Liver (tissue), 9 donors: ENCODE results near the gene NRDC. TPM values are rescaled to one million over a fixed set of nuclear protein-coding genes. Genes with fewer than 3 reads are reported as not detected.

Source experiments
- DNase-seq: peaks from one replicate; pipeline ENCODE4 v3.0.0-alpha.2; 2017; ENCODE audit warnings: low spot score
- H3K27ac ChIP-seq, 2 donors: one replicate each; pipeline ENCODE4 v1.7.0; 2013; ENCODE audit warnings: inconsistent platforms in 2 of 2, low read length in 2 of 2, control low read depth in 1 of 2, low read depth in 1 of 2, mild to moderate bottlenecking in 1 of 2
- H3K27me3 ChIP-seq, 4 donors: one replicate each; pipeline versions ENCODE4 v1.6.1 to v1.7.0; 2013; ENCODE audit warnings: low read length in 3 of 4, inconsistent platforms in 1 of 4, mild to moderate bottlenecking in 1 of 4, moderate library complexity in 1 of 4; ENCODE audit not compliant: control insufficient read depth in 4 of 4, insufficient read depth in 4 of 4
- H3K36me3 ChIP-seq, 4 donors: one replicate each; pipeline versions ENCODE4 v1.6.1 to v1.7.0; 2013; ENCODE audit warnings: low read length in 3 of 4, mild to moderate bottlenecking in 3 of 4, low read depth in 1 of 4, moderate library complexity in 1 of 4; ENCODE audit not compliant: control insufficient read depth in 4 of 4, insufficient read depth in 3 of 4
- H3K4me1 ChIP-seq, 4 donors: one replicate each; pipeline versions ENCODE4 v1.6.1 to v1.7.0; 2013; ENCODE audit warnings: low read length in 3 of 4, mild to moderate bottlenecking in 3 of 4, moderate library complexity in 1 of 4; ENCODE audit not compliant: control insufficient read depth in 4 of 4, insufficient read depth in 4 of 4
- H3K4me3 ChIP-seq, 3 donors: one replicate each; pipeline versions ENCODE4 v1.6.1 to v1.7.0; 2013; ENCODE audit warnings: low read length in 3 of 3, control low read depth in 1 of 3, low read depth in 1 of 3, mild to moderate bottlenecking in 1 of 3
- H3K9ac ChIP-seq, 2 donors: one replicate each; pipeline ENCODE4 v1.7.0; 2013; ENCODE audit warnings: low read length in 2 of 2, mild to moderate bottlenecking in 2 of 2, moderate library complexity in 2 of 2, control low read depth in 1 of 2, low read depth in 1 of 2
- H3K9me3 ChIP-seq, 4 donors: one replicate each; pipeline versions ENCODE4 v1.6.1 to v1.7.0; 2013; ENCODE audit warnings: low read length in 3 of 4; ENCODE audit not compliant: control insufficient read depth in 4 of 4
- EGR1 ChIP-seq, 2 donors: IDR thresholded peaks; 2 replicates each; pipeline ENCODE4 v1.6.1; 2016 to 2018; ENCODE audit warnings: antibody characterized with exemption in 2 of 2, low read depth in 2 of 2
- FOXA1 ChIP-seq: IDR thresholded peaks from 2 replicates; pipeline ENCODE4 v1.6.1; 2016; ENCODE audit warnings: antibody characterized with exemption
- FOXA2 ChIP-seq: IDR thresholded peaks from 2 replicates; pipeline ENCODE4 v1.6.1; 2016; ENCODE audit warnings: antibody characterized with exemption
- GABPA ChIP-seq, 2 donors: IDR thresholded peaks in 1 of 2; conservative IDR thresholded peaks in 1 of 2; 2 replicates each; pipeline ENCODE4 v1.6.1; 2016; ENCODE audit warnings: antibody characterized with exemption in 2 of 2, mild to moderate bottlenecking in 1 of 2, moderate library complexity in 1 of 2
- HNF4A ChIP-seq, 2 donors: conservative IDR thresholded peaks; 2 replicates each; pipeline ENCODE4 v1.6.1; 2016; ENCODE audit warnings: antibody characterized with exemption in 2 of 2, mild to moderate bottlenecking in 2 of 2
- HNF4G ChIP-seq: IDR thresholded peaks from 2 replicates; pipeline ENCODE4 v1.6.1; 2016; ENCODE audit warnings: antibody characterized with exemption
- JUND ChIP-seq, 2 donors: IDR thresholded peaks; 2 replicates each; pipeline ENCODE4 v1.6.1; 2016; ENCODE audit warnings: antibody characterized with exemption in 2 of 2
- NR2F2 ChIP-seq: IDR thresholded peaks from 2 replicates; pipeline ENCODE4 v1.6.1; 2016; ENCODE audit warnings: antibody characterized with exemption
- RAD21 ChIP-seq, 2 donors: IDR thresholded peaks; 2 replicates each; pipeline ENCODE4 v1.6.1; 2016; ENCODE audit warnings: antibody characterized with exemption in 2 of 2, mild to moderate bottlenecking in 2 of 2
- RXRA ChIP-seq, 2 donors: IDR thresholded peaks; 2 replicates each; pipeline ENCODE4 v1.6.1; 2017 to 2018; ENCODE audit warnings: antibody characterized with exemption in 2 of 2, mild to moderate bottlenecking in 1 of 2
- SP1 ChIP-seq: IDR thresholded peaks from 2 replicates; pipeline ENCODE4 v1.6.1; 2018; ENCODE audit warnings: antibody characterized with exemption, mild to moderate bottlenecking
- TAF1 ChIP-seq: conservative IDR thresholded peaks from 2 replicates; pipeline ENCODE4 v1.6.1; 2016; ENCODE audit warnings: antibody characterized with exemption, mild to moderate bottlenecking
- YY1 ChIP-seq: IDR thresholded peaks from 2 replicates; pipeline ENCODE4 v1.6.1; 2016; ENCODE audit warnings: antibody characterized with exemption, mild to moderate bottlenecking
- WGBS: extraction: QIAGEN DNeasy Blood & Tissue Kit; methylation state at CpG from one replicate; pipeline ENCODE4 v1.1.7; 2013; 5-methylcytosine and 5-hydroxymethylcytosine counted together
- polyA plus RNA-seq, 2 donors: library from polyadenylated mRNA; stranded (reverse) in 1 of 2; unstranded in 1 of 2; fragments of 200-250 nt in 1 of 2; fragments of >200 nt in 1 of 2; fragmentation: Nextera tagmentation in 1 of 2; extraction: Ambion mirVana in 1 of 2; gene quantifications; one replicate each; pipeline versions ENCODE4 v1.2.1 to v1.2.3, GENCODE V29; 2013 to 2015
- total RNA-seq, 2 donors: library from RNA; depleted of rRNA; stranded (reverse); fragments of >200 nt; gene quantifications; one replicate each; pipeline ENCODE4 v1.2.3, GENCODE V29; 2014
- TF ChIP-seq, protein P1 (sequence below): fragments of 150-350 bp; IDR thresholded peaks from 2 replicates; pipeline ENCODE4 v1.5.1; 2017; ENCODE audit warnings: improper control_type of control experiment, low read depth, low read length; ENCODE audit not compliant: missing input control
- TF ChIP-seq, protein P2 (sequence below): IDR thresholded peaks from 2 replicates; pipeline ENCODE4 v1.6.1; 2016; ENCODE audit warnings: antibody characterized with exemption
- TF ChIP-seq, protein P3 (sequence below): IDR thresholded peaks from 2 replicates; pipeline ENCODE4 v1.6.1; 2016; ENCODE audit warnings: antibody characterized with exemption
- TF ChIP-seq, protein P4 (sequence below): IDR thresholded peaks from 2 replicates; pipeline ENCODE4 v1.6.1; 2016; ENCODE audit warnings: antibody characterized with exemption
- TF ChIP-seq, protein P5 (sequence below): IDR thresholded peaks from 2 replicates; pipeline ENCODE4 v1.6.1; 2016; ENCODE audit warnings: antibody characterized with exemption, mild to moderate bottlenecking
- donor health status: healthy.
- donor health status: healthy.
- donor health status: healthy.
- donor health status: healthy.
- donor health status: healthy.

NRDC gene
- total and polyA plus RNA-seq, 4 donors, result 42.8 to 88.7 (median 72.1) TPM

DNA sequence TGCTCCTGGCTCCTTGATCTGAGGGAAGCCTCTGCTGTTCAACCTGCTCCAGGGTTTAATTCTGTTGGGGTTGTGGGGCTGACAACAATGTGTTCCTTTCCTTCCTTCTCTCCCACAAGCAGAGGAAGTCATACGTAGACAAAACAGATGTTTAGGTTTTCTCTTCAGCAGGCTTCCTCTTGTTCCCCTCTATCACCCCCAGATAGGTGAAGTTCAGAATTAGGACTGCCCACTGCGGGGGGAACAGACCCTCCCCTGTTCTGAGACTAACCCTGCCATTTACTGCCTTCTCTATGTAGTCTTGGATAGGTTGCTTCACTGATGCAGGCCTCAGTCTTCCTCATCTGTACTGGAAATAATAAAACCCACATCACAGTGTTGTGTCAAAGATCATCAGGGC lies 30.0 kb upstream of the NRDC start (continued):
- TF ChIP-seq, protein P1, sequence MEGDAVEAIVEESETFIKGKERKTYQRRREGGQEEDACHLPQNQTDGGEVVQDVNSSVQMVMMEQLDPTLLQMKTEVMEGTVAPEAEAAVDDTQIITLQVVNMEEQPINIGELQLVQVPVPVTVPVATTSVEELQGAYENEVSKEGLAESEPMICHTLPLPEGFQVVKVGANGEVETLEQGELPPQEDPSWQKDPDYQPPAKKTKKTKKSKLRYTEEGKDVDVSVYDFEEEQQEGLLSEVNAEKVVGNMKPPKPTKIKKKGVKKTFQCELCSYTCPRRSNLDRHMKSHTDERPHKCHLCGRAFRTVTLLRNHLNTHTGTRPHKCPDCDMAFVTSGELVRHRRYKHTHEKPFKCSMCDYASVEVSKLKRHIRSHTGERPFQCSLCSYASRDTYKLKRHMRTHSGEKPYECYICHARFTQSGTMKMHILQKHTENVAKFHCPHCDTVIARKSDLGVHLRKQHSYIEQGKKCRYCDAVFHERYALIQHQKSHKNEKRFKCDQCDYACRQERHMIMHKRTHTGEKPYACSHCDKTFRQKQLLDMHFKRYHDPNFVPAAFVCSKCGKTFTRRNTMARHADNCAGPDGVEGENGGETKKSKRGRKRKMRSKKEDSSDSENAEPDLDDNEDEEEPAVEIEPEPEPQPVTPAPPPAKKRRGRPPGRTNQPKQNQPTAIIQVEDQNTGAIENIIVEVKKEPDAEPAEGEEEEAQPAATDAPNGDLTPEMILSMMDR, result no peak
- no peak for TF ChIP-seq RXRA (IDR thresholded peaks at IDR 0.05)

DNA sequence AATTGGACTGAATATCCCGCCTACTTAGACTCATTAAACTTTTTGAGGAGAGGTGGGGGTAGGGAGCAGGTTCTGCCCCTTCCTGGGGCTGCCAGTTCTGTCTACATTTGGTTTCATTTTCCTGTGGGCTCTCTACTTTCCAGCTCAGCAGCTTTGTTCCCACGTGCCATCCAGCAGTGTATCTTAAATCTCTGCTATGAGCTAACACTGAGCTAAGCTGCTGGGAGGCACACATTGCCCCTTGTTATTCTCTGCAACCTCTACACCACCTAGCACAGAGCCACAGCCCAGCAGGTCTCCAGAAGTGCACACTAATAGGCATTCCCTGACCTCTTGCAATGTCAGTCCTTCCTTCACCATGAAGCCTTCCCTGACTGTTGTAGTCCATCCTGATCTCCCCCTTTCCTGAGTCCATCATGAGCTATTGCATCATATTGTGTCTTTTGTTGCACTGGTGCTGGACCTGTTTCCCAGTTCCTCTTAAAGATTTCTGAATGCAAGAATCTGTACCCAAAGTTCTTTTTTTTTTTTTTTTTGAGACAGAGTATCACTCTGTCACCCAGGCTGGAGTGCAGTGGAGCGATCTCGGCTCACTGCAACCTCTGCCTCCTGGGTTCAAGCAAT lies 28.7 kb upstream of the NRDC start:
- WGBS, result 79% methylated on average over 4 of the region's 4 CpGs
- H3K9ac ChIP-seq, result no peak overlapping the region
- no peak overlapping the region for H3K4me3 ChIP-seq
- no peaks in the 10 kb centered on the region for H3K4me1 ChIP-seq
- DNase-seq, result no peak
- H3K36me3 ChIP-seq, result no peaks in the 10 kb centered on the region
- no peak overlapping the region for H3K27ac ChIP-seq
- H3K27me3 ChIP-seq, result peaks cover 0 to 12% (median 0%) of the 10 kb centered on the region in 4 donors
- H3K9me3 ChIP-seq, result no peaks in the 10 kb centered on the region
- TF ChIP-seq JUND (IDR thresholded peaks at IDR 0.05) (no peak), RAD21 (IDR thresholded peaks at IDR 0.05) (no peak), HNF4A (conservative IDR thresholded peaks at IDR 0.05) (no peak), SP1 (no peak)

DNA sequence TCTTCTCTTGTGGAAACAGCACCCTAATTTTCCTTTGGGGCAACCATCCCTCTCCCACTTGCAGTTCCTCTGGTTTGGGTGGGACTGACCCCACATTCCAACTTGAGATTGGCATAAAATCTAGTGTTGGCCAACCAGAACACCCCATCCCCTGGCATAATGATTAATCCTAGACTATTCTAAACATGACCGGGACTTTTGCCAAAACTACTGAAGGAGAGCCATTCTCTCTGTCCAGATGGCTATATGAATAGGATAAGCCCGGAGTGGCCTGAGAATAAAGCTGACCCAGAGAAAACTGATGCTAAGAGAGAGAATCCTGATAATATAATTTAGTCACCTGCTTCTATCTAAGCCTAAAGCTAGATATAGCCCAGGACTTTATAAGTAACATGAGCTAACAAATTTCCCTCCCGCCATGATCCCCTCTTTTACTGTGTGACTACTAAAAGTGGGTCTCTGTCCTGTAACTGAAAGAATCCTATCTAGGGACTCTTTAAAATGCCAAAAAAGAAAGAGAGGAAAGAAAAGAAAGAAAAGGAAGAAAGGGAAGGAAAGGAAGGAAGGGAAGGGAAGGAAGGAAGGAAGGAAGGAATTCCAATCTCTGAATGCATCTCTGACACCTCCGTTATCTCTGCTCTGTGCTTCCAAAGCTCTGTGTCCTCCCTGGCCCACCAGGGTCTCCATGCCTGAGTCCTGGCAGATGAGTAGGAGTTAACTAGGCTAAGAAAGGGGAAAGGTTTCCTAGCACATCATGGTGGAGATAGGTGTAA lies 28.0 kb upstream of the NRDC start:
- no peak for TF ChIP-seq FOXA1
- TF ChIP-seq FOXA2, result no peak
- no peak for TF ChIP-seq TAF1
- TF ChIP-seq, protein P2, sequence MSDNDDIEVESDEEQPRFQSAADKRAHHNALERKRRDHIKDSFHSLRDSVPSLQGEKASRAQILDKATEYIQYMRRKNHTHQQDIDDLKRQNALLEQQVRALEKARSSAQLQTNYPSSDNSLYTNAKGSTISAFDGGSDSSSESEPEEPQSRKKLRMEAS, result no peak
- no peak for TF ChIP-seq HNF4G
- no peak for TF ChIP-seq NR2F2
- no peak for TF ChIP-seq EGR1 (IDR thresholded peaks at IDR 0.05; ENCODE audit: low read depth in 2 of 2)
- TF ChIP-seq YY1, result no peak
- TF ChIP-seq, protein P3, sequence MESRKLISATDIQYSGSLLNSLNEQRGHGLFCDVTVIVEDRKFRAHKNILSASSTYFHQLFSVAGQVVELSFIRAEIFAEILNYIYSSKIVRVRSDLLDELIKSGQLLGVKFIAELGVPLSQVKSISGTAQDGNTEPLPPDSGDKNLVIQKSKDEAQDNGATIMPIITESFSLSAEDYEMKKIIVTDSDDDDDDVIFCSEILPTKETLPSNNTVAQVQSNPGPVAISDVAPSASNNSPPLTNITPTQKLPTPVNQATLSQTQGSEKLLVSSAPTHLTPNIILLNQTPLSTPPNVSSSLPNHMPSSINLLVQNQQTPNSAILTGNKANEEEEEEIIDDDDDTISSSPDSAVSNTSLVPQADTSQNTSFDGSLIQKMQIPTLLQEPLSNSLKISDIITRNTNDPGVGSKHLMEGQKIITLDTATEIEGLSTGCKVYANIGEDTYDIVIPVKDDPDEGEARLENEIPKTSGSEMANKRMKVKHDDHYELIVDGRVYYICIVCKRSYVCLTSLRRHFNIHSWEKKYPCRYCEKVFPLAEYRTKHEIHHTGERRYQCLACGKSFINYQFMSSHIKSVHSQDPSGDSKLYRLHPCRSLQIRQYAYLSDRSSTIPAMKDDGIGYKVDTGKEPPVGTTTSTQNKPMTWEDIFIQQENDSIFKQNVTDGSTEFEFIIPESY, result no peak
- no peak for TF ChIP-seq SP1
- TF ChIP-seq RAD21 (IDR thresholded peaks at IDR 0.05), result no peak
- no peak for TF ChIP-seq HNF4A (conservative IDR thresholded peaks at IDR 0.05)
- no peak for TF ChIP-seq RXRA (IDR thresholded peaks at IDR 0.05)
- TF ChIP-seq, protein P1, result no peak
- no peak for TF ChIP-seq JUND (IDR thresholded peaks at IDR 0.05)
- TF ChIP-seq GABPA (IDR thresholded peaks at IDR 0.05 in 1 of 2, conservative IDR thresholded peaks at IDR 0.05 in 1 of 2), result no peak
- TF ChIP-seq, protein P4, sequence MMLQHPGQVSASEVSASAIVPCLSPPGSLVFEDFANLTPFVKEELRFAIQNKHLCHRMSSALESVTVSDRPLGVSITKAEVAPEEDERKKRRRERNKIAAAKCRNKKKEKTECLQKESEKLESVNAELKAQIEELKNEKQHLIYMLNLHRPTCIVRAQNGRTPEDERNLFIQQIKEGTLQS, result no peak
- TF ChIP-seq, protein P5, sequence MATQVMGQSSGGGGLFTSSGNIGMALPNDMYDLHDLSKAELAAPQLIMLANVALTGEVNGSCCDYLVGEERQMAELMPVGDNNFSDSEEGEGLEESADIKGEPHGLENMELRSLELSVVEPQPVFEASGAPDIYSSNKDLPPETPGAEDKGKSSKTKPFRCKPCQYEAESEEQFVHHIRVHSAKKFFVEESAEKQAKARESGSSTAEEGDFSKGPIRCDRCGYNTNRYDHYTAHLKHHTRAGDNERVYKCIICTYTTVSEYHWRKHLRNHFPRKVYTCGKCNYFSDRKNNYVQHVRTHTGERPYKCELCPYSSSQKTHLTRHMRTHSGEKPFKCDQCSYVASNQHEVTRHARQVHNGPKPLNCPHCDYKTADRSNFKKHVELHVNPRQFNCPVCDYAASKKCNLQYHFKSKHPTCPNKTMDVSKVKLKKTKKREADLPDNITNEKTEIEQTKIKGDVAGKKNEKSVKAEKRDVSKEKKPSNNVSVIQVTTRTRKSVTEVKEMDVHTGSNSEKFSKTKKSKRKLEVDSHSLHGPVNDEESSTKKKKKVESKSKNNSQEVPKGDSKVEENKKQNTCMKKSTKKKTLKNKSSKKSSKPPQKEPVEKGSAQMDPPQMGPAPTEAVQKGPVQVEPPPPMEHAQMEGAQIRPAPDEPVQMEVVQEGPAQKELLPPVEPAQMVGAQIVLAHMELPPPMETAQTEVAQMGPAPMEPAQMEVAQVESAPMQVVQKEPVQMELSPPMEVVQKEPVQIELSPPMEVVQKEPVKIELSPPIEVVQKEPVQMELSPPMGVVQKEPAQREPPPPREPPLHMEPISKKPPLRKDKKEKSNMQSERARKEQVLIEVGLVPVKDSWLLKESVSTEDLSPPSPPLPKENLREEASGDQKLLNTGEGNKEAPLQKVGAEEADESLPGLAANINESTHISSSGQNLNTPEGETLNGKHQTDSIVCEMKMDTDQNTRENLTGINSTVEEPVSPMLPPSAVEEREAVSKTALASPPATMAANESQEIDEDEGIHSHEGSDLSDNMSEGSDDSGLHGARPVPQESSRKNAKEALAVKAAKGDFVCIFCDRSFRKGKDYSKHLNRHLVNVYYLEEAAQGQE, result no peak
- H3K9ac ChIP-seq, result no peak overlapping the region
- no peak overlapping the region for H3K4me3 ChIP-seq
- WGBS, result 63% methylated on average over 4 of the region's 4 CpGs
- no peak overlapping the region for H3K27ac ChIP-seq
- H3K27me3 ChIP-seq, result peaks cover 0 to 12% (median 0%) of the 10 kb centered on the region in 4 donors
- H3K9me3 ChIP-seq, result no peaks in the 10 kb centered on the region
- H3K36me3 ChIP-seq, result no peaks in the 10 kb centered on the region
- no peaks in the 10 kb centered on the region for H3K4me1 ChIP-seq
- no peak for DNase-seq
